ENCODE data around the gene RRAD. TPM values are rescaled to one million over a fixed set of nuclear protein-coding genes. Genes with fewer than 3 reads are reported as not detected.

Gene RRAD
- total and polyA plus RNA-seq, 4 experiments from 2014 or later: 0.29 to 0.58 TPM; not detected in 2

- no peak overlapping the region for H3K4me3 ChIP-seq (ENCODE audit: low read length in 2 of 2)
- H3K4me1 Mint-ChIP-seq: peaks cover 10 to 24% (median 17%) of the 10 kb centered on the region in 4 donors
- DNase-seq: no peak
- no peaks in the 10 kb centered on the region for H3K9me3 Mint-ChIP-seq
- intact Hi-C loops (cut with micrococcal nuclease): no loop called here
- H3K27me3 Mint-ChIP-seq: peaks cover 16 to 18% of the 10 kb centered on the region in 2 donors
- H3K4me3 Mint-ChIP-seq: peak overlapping the region in 1 of 8 donors; percentile 54
- no peak overlapping the region for H3K27ac ChIP-seq (ENCODE audit: low read depth, low read length)
- peaks cover 3 to 17% of the 10 kb centered on the region in 2 donors for H3K36me3 Mint-ChIP-seq
- H3K27ac Mint-ChIP-seq: peak overlapping the region in 1 of 7 donors; percentile 37
- no peaks in the 10 kb centered on the region for H3K36me3 ChIP-seq (ENCODE audit: insufficient read depth, low read length)
- CTCF ChIA-PET (ENCODE audit: partially characterized antibody): interaction anchor here (1.2 to 1.7 kb wide), 6 partner anchors 13 to 98 kb away, joined by 3 to 7 read pairs (median 4); partner anchors contain the start of genes CES3 and NAE1
- H3K4me1 ChIP-seq (ENCODE audit: insufficient read depth, low read length): peaks cover 19% of the 10 kb centered on the region
- H3K9me3 ChIP-seq (ENCODE audit: control insufficient read depth in 1 of 2, low read length in 2 of 2): no peaks in the 10 kb centered on the region
- POLR2A ChIA-PET (ENCODE audit: partially characterized antibody): interaction anchor here (1.2 kb wide), 1 partner anchor 48 kb away, joined by 3 read pairs; the partner anchor contains the start of gene PDP2
- peaks cover 11% of the 10 kb centered on the region for H3K27me3 ChIP-seq (ENCODE audit: insufficient read depth, low read length)
These were observed 2.7 kb upstream of the RRAD start for GRCh38 chr16:66927918-66928649.

- H3K4me1 ChIP-seq (ENCODE audit: insufficient read depth, low read length): peaks cover 8% of the 10 kb centered on the region
- intact Hi-C loops (cut with micrococcal nuclease): no loop called here
- H3K27me3 ChIP-seq (ENCODE audit: insufficient read depth, low read length): peaks cover 11% of the 10 kb centered on the region
- peak in 1 of 5 donors; percentile 3 for DNase-seq
- Mint-ChIP-seq H3K27ac (peak overlapping the region in 1 of 7 donors; percentile 30), H3K36me3 (peaks cover 0 to 9% of the 10 kb centered on the region in 2 donors), H3K9me3 (no peaks in the 10 kb centered on the region), H3K27me3 (peaks cover 18 to 21% of the 10 kb centered on the region in 2 donors), H3K4me3 (no peak overlapping the region), H3K4me1 (peaks cover 3 to 13% (median 8%) of the 10 kb centered on the region in 4 donors)
- H3K36me3 ChIP-seq (ENCODE audit: insufficient read depth, low read length): no peaks in the 10 kb centered on the region
- H3K4me3 ChIP-seq (ENCODE audit: low read length in 2 of 2): no peak overlapping the region
- no peak overlapping the region for H3K27ac ChIP-seq (ENCODE audit: low read depth, low read length)
- ChIA-PET POLR2A (ENCODE audit: partially characterized antibody) (no interaction called here), CTCF (ENCODE audit: partially characterized antibody) (interaction anchor here (1.2 to 1.7 kb wide), 2 partner anchors 31 to 35 kb away, joined by 3 to 4 read pairs; partner anchors contain the start of gene CES3)
- H3K9me3 ChIP-seq (ENCODE audit: control insufficient read depth in 1 of 2, low read length in 2 of 2): no peaks in the 10 kb centered on the region
These were observed 1.7 kb upstream of the RRAD start for GRCh38 chr16:66926961-66927436.

- DNase-seq: peak in 1 of 5 donors; percentile 3
- no peak overlapping the region for H3K4me3 ChIP-seq (ENCODE audit: low read length in 2 of 2)
- no peak overlapping the region for H3K27ac ChIP-seq (ENCODE audit: low read depth, low read length)
- Mint-ChIP-seq H3K27ac (peak overlapping the region in 1 of 7 donors; percentile 30), H3K27me3 (peaks cover 20 to 22% of the 10 kb centered on the region in 2 donors), H3K9me3 (no peaks in the 10 kb centered on the region), H3K36me3 (peaks cover 0 to 4% of the 10 kb centered on the region in 2 donors), H3K4me3 (peak overlapping the region in 4 of 8 donors; percentile 25 to 78 (median 70)), H3K4me1 (peaks cover 0 to 7% (median 5%) of the 10 kb centered on the region in 4 donors)
- H3K4me1 ChIP-seq (ENCODE audit: insufficient read depth, low read length): peaks cover 7% of the 10 kb centered on the region
- H3K27me3 ChIP-seq (ENCODE audit: insufficient read depth, low read length): peaks cover 11% of the 10 kb centered on the region
- no peaks in the 10 kb centered on the region for H3K36me3 ChIP-seq (ENCODE audit: insufficient read depth, low read length)
- intact Hi-C loops (cut with micrococcal nuclease): no loop called here
- POLR2A ChIA-PET (ENCODE audit: partially characterized antibody): interaction anchor here (0.5 to 0.7 kb wide), 2 partner anchors 8 to 34 kb away, joined by 3 read pairs; partner anchors contain the start of gene CIAO2B
- no peaks in the 10 kb centered on the region for H3K9me3 ChIP-seq (ENCODE audit: control insufficient read depth in 1 of 2, low read length in 2 of 2)
- CTCF ChIA-PET (ENCODE audit: partially characterized antibody): interaction anchor here (1.2 kb wide), 1 partner anchor 31 kb away, joined by 3 read pairs; no protein-coding TSS in a partner anchor
These were observed 1.0 kb upstream of the RRAD start for GRCh38 chr16:66926171-66926947.

- DNase-seq: peak in 3 of 5 donors; percentile 34 to 41 (median 35)
- H3K27ac ChIP-seq (ENCODE audit: low read depth, low read length): no peak overlapping the region
- intact Hi-C loops (cut with micrococcal nuclease): no loop called here
- H3K4me1 ChIP-seq (ENCODE audit: insufficient read depth, low read length): peaks cover 7% of the 10 kb centered on the region
- peaks cover 11% of the 10 kb centered on the region for H3K27me3 ChIP-seq (ENCODE audit: insufficient read depth, low read length)
- Mint-ChIP-seq H3K4me1 (peaks cover 0 to 7% (median 5%) of the 10 kb centered on the region in 4 donors), H3K36me3 (no peaks in the 10 kb centered on the region), H3K4me3 (peak overlapping the region; percentile 1 to 71 (median 42)), H3K9me3 (no peaks in the 10 kb centered on the region), H3K27ac (no peak overlapping the region), H3K27me3 (peaks cover 21 to 23% of the 10 kb centered on the region in 2 donors)
- ChIA-PET CTCF (ENCODE audit: partially characterized antibody) (no interaction called here), POLR2A (ENCODE audit: partially characterized antibody) (no interaction called here)
- H3K9me3 ChIP-seq (ENCODE audit: control insufficient read depth in 1 of 2, low read length in 2 of 2): no peaks in the 10 kb centered on the region
- H3K36me3 ChIP-seq (ENCODE audit: insufficient read depth, low read length): no peaks in the 10 kb centered on the region
- H3K4me3 ChIP-seq (ENCODE audit: low read length in 2 of 2): no peak overlapping the region
These were observed 611 bp downstream of the RRAD start for GRCh38 chr16:66924527-66925321.

GRCh38 chr16:66923866-66924265 lies 1.5 kb downstream of the RRAD start:
- peaks cover 23 to 26% of the 10 kb centered on the region in 2 donors for H3K27me3 Mint-ChIP-seq

GRCh38 chr16:66923247-66923731 lies 2.0 kb downstream of the RRAD start:
- H3K27ac ChIP-seq (ENCODE audit: low read depth, low read length): no peak overlapping the region
- ChIA-PET CTCF (ENCODE audit: partially characterized antibody) (no interaction called here), POLR2A (ENCODE audit: partially characterized antibody) (no interaction called here)
- intact Hi-C loops (cut with micrococcal nuclease): no loop called here
- Mint-ChIP-seq H3K4me3 (peak overlapping the region in 2 of 8 donors; percentile 18 to 41), H3K9me3 (no peaks in the 10 kb centered on the region), H3K27me3 (peaks cover 23 to 26% of the 10 kb centered on the region in 2 donors), H3K4me1 (peaks cover 0 to 7% (median 5%) of the 10 kb centered on the region in 4 donors), H3K36me3 (no peaks in the 10 kb centered on the region), H3K27ac (no peak overlapping the region)
- peaks cover 11% of the 10 kb centered on the region for H3K27me3 ChIP-seq (ENCODE audit: insufficient read depth, low read length)
- H3K36me3 ChIP-seq (ENCODE audit: insufficient read depth, low read length): no peaks in the 10 kb centered on the region
- DNase-seq: no peak
- no peaks in the 10 kb centered on the region for H3K9me3 ChIP-seq (ENCODE audit: control insufficient read depth in 1 of 2, low read length in 2 of 2)
- H3K4me3 ChIP-seq (ENCODE audit: low read length in 2 of 2): no peak overlapping the region
- peaks cover 7% of the 10 kb centered on the region for H3K4me1 ChIP-seq (ENCODE audit: insufficient read depth, low read length)

More at GRCh38 chr16:66923866-66924265, 1.5 kb downstream of the RRAD start:
- ChIA-PET CTCF (ENCODE audit: partially characterized antibody) (no interaction called here), POLR2A (ENCODE audit: partially characterized antibody) (no interaction called here)
- H3K4me3 Mint-ChIP-seq: peak overlapping the region in 2 of 8 donors; percentile 8 to 16
- peaks cover 11% of the 10 kb centered on the region for H3K27me3 ChIP-seq (ENCODE audit: insufficient read depth, low read length)
- DNase-seq: no peak
- H3K9me3 Mint-ChIP-seq: no peaks in the 10 kb centered on the region
- no peak overlapping the region for H3K27ac Mint-ChIP-seq
- intact Hi-C loops (cut with micrococcal nuclease): no loop called here
- H3K4me1 Mint-ChIP-seq: peaks cover 0 to 7% (median 5%) of the 10 kb centered on the region in 4 donors
- no peaks in the 10 kb centered on the region for H3K36me3 Mint-ChIP-seq
- H3K4me1 ChIP-seq (ENCODE audit: insufficient read depth, low read length): peaks cover 7% of the 10 kb centered on the region
- H3K36me3 ChIP-seq (ENCODE audit: insufficient read depth, low read length): no peaks in the 10 kb centered on the region
- H3K27ac ChIP-seq (ENCODE audit: low read depth, low read length): no peak overlapping the region
- H3K9me3 ChIP-seq (ENCODE audit: control insufficient read depth in 1 of 2, low read length in 2 of 2): no peaks in the 10 kb centered on the region
- no peak overlapping the region for H3K4me3 ChIP-seq (ENCODE audit: low read length in 2 of 2)

All from CD4-positive, alpha-beta memory T cell (primary cell).